Measurements from ENCODE around the gene KCNJ15.

Gene KCNJ15

GRCh38 chr21:38351176-38351959 lies 94.6 kb downstream of the KCNJ15 start:
- no peak overlapping the region for H3K9ac ChIP-seq (ENCODE audit: low read length)
- no peaks in the 10 kb centered on the region for H3K36me3 ChIP-seq (ENCODE audit: insufficient read depth, low read length)
- H3K4me1 ChIP-seq (ENCODE audit: insufficient read depth, low read length) = peaks cover 9% of the 10 kb centered on the region
- H3K27ac ChIP-seq (ENCODE audit: low read depth, low read length) = no peak overlapping the region
- H3K4me3 ChIP-seq (ENCODE audit: low read depth in 1 of 2, low read length in 2 of 2) = no peak overlapping the region
- H3K27me3 ChIP-seq (ENCODE audit: control insufficient read depth in 1 of 2, insufficient read depth in 2 of 2, low read length in 2 of 2) = no peaks in the 10 kb centered on the region
- no peaks in the 10 kb centered on the region for H3K9me3 ChIP-seq (ENCODE audit: low read length)

GRCh38 chr21:38351961-38352521 lies 95.2 kb downstream of the KCNJ15 start:
- no peak overlapping the region for H3K4me3 ChIP-seq (ENCODE audit: low read depth in 1 of 2, low read length in 2 of 2)

GRCh38 chr21:38352536-38353219 lies 95.9 kb downstream of the KCNJ15 start:
- peaks cover 0 to 4% of the 10 kb centered on the region in 2 donors for H3K27me3 ChIP-seq (ENCODE audit: control insufficient read depth in 1 of 2, insufficient read depth in 2 of 2, low read length in 2 of 2)
- H3K4me3 ChIP-seq (ENCODE audit: low read depth in 1 of 2, low read length in 2 of 2) = no peak overlapping the region
- no peaks in the 10 kb centered on the region for H3K9me3 ChIP-seq (ENCODE audit: low read length)
- no peak overlapping the region for H3K27ac ChIP-seq (ENCODE audit: low read depth, low read length)
- peaks cover 9% of the 10 kb centered on the region for H3K4me1 ChIP-seq (ENCODE audit: insufficient read depth, low read length)
- H3K9ac ChIP-seq (ENCODE audit: low read length) = no peak overlapping the region
- H3K36me3 ChIP-seq (ENCODE audit: insufficient read depth, low read length) = no peaks in the 10 kb centered on the region

More at GRCh38 chr21:38351961-38352521, 95.2 kb downstream of the KCNJ15 start:
- Histone ChIP-seq H3K9ac (ENCODE audit: low read length) (no peak overlapping the region), H3K9me3 (ENCODE audit: low read length) (no peaks in the 10 kb centered on the region), H3K36me3 (ENCODE audit: insufficient read depth, low read length) (no peaks in the 10 kb centered on the region), H3K27me3 (ENCODE audit: control insufficient read depth in 1 of 2, insufficient read depth in 2 of 2, low read length in 2 of 2) (peaks cover 0 to 3% of the 10 kb centered on the region in 2 donors), H3K27ac (ENCODE audit: low read depth, low read length) (no peak overlapping the region), H3K4me1 (ENCODE audit: insufficient read depth, low read length) (peaks cover 9% of the 10 kb centered on the region)

- Histone ChIP-seq H3K9ac (ENCODE audit: low read length) (no peak overlapping the region), H3K9me3 (ENCODE audit: low read length) (no peaks in the 10 kb centered on the region), H3K36me3 (ENCODE audit: insufficient read depth, low read length) (no peaks in the 10 kb centered on the region), H3K4me3 (ENCODE audit: low read depth in 1 of 2, low read length in 2 of 2) (no peak overlapping the region), H3K4me1 (ENCODE audit: insufficient read depth, low read length) (peaks cover 9% of the 10 kb centered on the region), H3K27me3 (ENCODE audit: control insufficient read depth in 1 of 2, insufficient read depth in 2 of 2, low read length in 2 of 2) (peaks cover 0 to 4% of the 10 kb centered on the region in 2 donors), H3K27ac (ENCODE audit: low read depth, low read length) (no peak overlapping the region)
These were observed 97.4 kb downstream of the KCNJ15 start for GRCh38 chr21:38354231-38354630.

GRCh38 chr21:38354746-38355145 lies 98.0 kb downstream of the KCNJ15 start:
- peaks cover 9% of the 10 kb centered on the region for H3K4me1 ChIP-seq (ENCODE audit: insufficient read depth, low read length)
- no peak overlapping the region for H3K27ac ChIP-seq (ENCODE audit: low read depth, low read length)
- H3K4me3 ChIP-seq (ENCODE audit: low read depth in 1 of 2, low read length in 2 of 2) = no peak overlapping the region
- H3K36me3 ChIP-seq (ENCODE audit: insufficient read depth, low read length) = no peaks in the 10 kb centered on the region
- no peak overlapping the region for H3K9ac ChIP-seq (ENCODE audit: low read length)
- no peaks in the 10 kb centered on the region for H3K9me3 ChIP-seq (ENCODE audit: low read length)
- peaks cover 0 to 4% of the 10 kb centered on the region in 2 donors for H3K27me3 ChIP-seq (ENCODE audit: control insufficient read depth in 1 of 2, insufficient read depth in 2 of 2, low read length in 2 of 2)

- Histone ChIP-seq H3K27me3 (ENCODE audit: control insufficient read depth in 1 of 2, insufficient read depth in 2 of 2, low read length in 2 of 2) (peaks cover 0 to 4% of the 10 kb centered on the region in 2 donors), H3K4me1 (ENCODE audit: insufficient read depth, low read length) (peaks cover 9% of the 10 kb centered on the region), H3K9me3 (ENCODE audit: low read length) (no peaks in the 10 kb centered on the region), H3K27ac (ENCODE audit: low read depth, low read length) (no peak overlapping the region), H3K9ac (ENCODE audit: low read length) (no peak overlapping the region), H3K4me3 (ENCODE audit: low read depth in 1 of 2, low read length in 2 of 2) (no peak overlapping the region), H3K36me3 (ENCODE audit: insufficient read depth, low read length) (no peaks in the 10 kb centered on the region)
These were observed 98.6 kb downstream of the KCNJ15 start for GRCh38 chr21:38355353-38355752.

- Histone ChIP-seq H3K9ac (ENCODE audit: low read length) (no peak overlapping the region), H3K27me3 (ENCODE audit: control insufficient read depth in 1 of 2, insufficient read depth in 2 of 2, low read length in 2 of 2) (peaks cover 0 to 4% of the 10 kb centered on the region in 2 donors), H3K36me3 (ENCODE audit: insufficient read depth, low read length) (no peaks in the 10 kb centered on the region), H3K4me3 (ENCODE audit: low read depth in 1 of 2, low read length in 2 of 2) (no peak overlapping the region), H3K27ac (ENCODE audit: low read depth, low read length) (no peak overlapping the region), H3K4me1 (ENCODE audit: insufficient read depth, low read length) (peaks cover 9% of the 10 kb centered on the region), H3K9me3 (ENCODE audit: low read length) (no peaks in the 10 kb centered on the region)
These were observed 99.4 kb downstream of the KCNJ15 start for GRCh38 chr21:38355992-38356781.

Measured in muscle layer of colon (tissue), 2 donors.